Stomach (tissue), 9 donors: ENCODE results near the gene MORN2. TPM values are rescaled to one million over a fixed set of nuclear protein-coding genes. Genes with fewer than 3 reads are reported as not detected.

Source experiments
- DNase-seq, 2 donors: peaks; one replicate each; pipeline versions ENCODE4 v3.0.0 to v3.0.0-alpha.2; 2013 to 2019
- H3K27ac ChIP-seq, 5 donors: fragments of 200-600 bp in 4 of 5; sonication (generic) in 4 of 5; one replicate each; pipeline ENCODE4 v1.5.1; 2013 to 2019; ENCODE audit warnings: mild to moderate bottlenecking in 1 of 5, moderate library complexity in 1 of 5
- H3K27me3 ChIP-seq, 3 donors: fragments of 200-600 bp; sonication (generic); one replicate each; pipeline ENCODE4 v1.5.1; 2017 to 2019; ENCODE audit warnings: mixed run types in 1 of 3
- H3K36me3 ChIP-seq, 4 donors: fragments of 200-600 bp; sonication (generic); 1 replicate in 3 of 4; 2 replicates in 1 of 4; pipeline ENCODE4 v1.5.1; 2016 to 2019
- H3K4me1 ChIP-seq, 4 donors: fragments of 200-600 bp; sonication (generic); one replicate each; pipeline ENCODE4 v1.5.1; 2016 to 2019
- H3K4me3 ChIP-seq, 4 donors: fragments of 200-600 bp; sonication (generic) in 3 of 4; one replicate each; pipeline ENCODE4 v1.5.1; 2016 to 2019; ENCODE audit warnings: mild to moderate bottlenecking in 1 of 4
- H3K9me3 ChIP-seq, 4 donors: fragments of 200-600 bp; sonication (generic); one replicate each; pipeline ENCODE4 v1.5.1; 2016 to 2019
- CTCF ChIP-seq, 7 experiments: fragments of 450-650 bp in 4 of 7; fragments of 200-600 bp in 3 of 7; sonication (generic) in 3 of 7; IDR thresholded peaks; one replicate each; pipeline ENCODE4 v1.5.1; 2016 to 2019; ENCODE audit warnings: antibody characterized with exemption in 7 of 7, control low read depth in 2 of 7, mild to moderate bottlenecking in 1 of 7
- EP300 ChIP-seq: sonication (generic); formaldehyde crosslinking; IDR thresholded peaks from one replicate; pipeline ENCODE4 v1.6.1; 2017; ENCODE audit warnings: antibody characterized with exemption
- POLR2A ChIP-seq, 4 donors: fragments of 450-650 bp; IDR thresholded peaks; one replicate each; pipeline ENCODE4 v1.6.1; 2016; ENCODE audit warnings: antibody characterized with exemption in 4 of 4, control low read depth in 2 of 4, mild to moderate bottlenecking in 1 of 4, moderate library complexity in 1 of 4
- POLR2AphosphoS5 ChIP-seq, 3 donors: sonication (generic); formaldehyde crosslinking; IDR thresholded peaks; one replicate each; pipeline ENCODE4 v1.6.1; 2016; ENCODE audit warnings: antibody characterized with exemption in 3 of 3
- WGBS, 5 donors: extraction: QIAGEN DNeasy Blood & Tissue Kit in 3 of 5; methylation state at CpG; one replicate each; pipeline versions ENCODE4 v1.1.5 to v1.1.7; 2013 to 2018; 5-methylcytosine and 5-hydroxymethylcytosine counted together
- intact Hi-C: fragments of 100-400 bp; cut with DNase I; formaldehyde crosslinking; loops from one replicate; pipeline ENCODE4 v1.15.1; 2023; ENCODE audit warnings: low total_unique reads
- polyA plus RNA-seq, 3 donors: library from polyadenylated mRNA; stranded (reverse); fragments of 200-250 nt; gene quantifications; one replicate each; pipeline ENCODE4 v1.2.3, GENCODE V29; 2013
- total RNA-seq, 5 donors: library from RNA; depleted of rRNA; stranded (reverse); fragments of >200 nt; gene quantifications; one replicate each; pipeline versions ENCODE4 v1.1.0 to v1.2.3, GENCODE V29; 2014 to 2016
- donor health status: healthy with polysubstance abuse.
- donor health status: Bipolar disorder and iron deficiency.
- donor health status: healthy.

The MORN2 gene
- total and polyA plus RNA-seq, 8 donors, result 1.3 to 33.1 (median 18.6) TPM; not detected in 2

GRCh38 chr2:38830526-38831159 is 45.1 kb upstream of the MORN2 start:
- Histone ChIP-seq H3K4me3 (no peak overlapping the region), H3K27ac (peak overlapping the region in 1 of 5 donors; percentile 32), H3K36me3 (peaks cover 0 to 71% (median 58%) of the 10 kb centered on the region in 4 donors), H3K9me3 (no peaks in the 10 kb centered on the region), H3K4me1 (peaks cover 0 to 4% (median 0%) of the 10 kb centered on the region in 4 donors), H3K27me3 (no peaks in the 10 kb centered on the region)
- intact Hi-C loops, result no loop called here
- 81 to 94% (median 92%) methylated on average over 6 of the region's 6 CpGs for WGBS, 5 donors
- TF ChIP-seq POLR2AphosphoS5 (IDR thresholded peaks at IDR 0.05) (no peak), CTCF (IDR thresholded peaks at IDR 0.05) (no peak), POLR2A (IDR thresholded peaks at IDR 0.05) (no peak), EP300 (no peak)
- no peak for DNase-seq

GRCh38 chr2:38835015-38835601 is 40.7 kb upstream of the MORN2 start:
- Histone ChIP-seq H3K36me3 (peaks cover 7 to 87% (median 72%) of the 10 kb centered on the region in 4 donors), H3K4me1 (no peaks in the 10 kb centered on the region), H3K27me3 (no peaks in the 10 kb centered on the region), H3K9me3 (no peaks in the 10 kb centered on the region), H3K4me3 (no peak overlapping the region), H3K27ac (peak overlapping the region in 2 of 5 donors; percentile 17 to 22)
- intact Hi-C loops, result no loop called here
- TF ChIP-seq CTCF (IDR thresholded peaks at IDR 0.05) (peak in 2 of 7 experiments; percentile 19 to 32), POLR2A (IDR thresholded peaks at IDR 0.05) (no peak)
- DNase-seq, result peak in 1 of 2 donors; percentile 24
- 32 to 57% (median 48%) methylated on average over 1 of the region's 1 CpG for WGBS, 5 donors

GRCh38 chr2:38835990-38836389 is 39.8 kb upstream of the MORN2 start:
- Histone ChIP-seq H3K9me3 (no peaks in the 10 kb centered on the region), H3K27ac (peak overlapping the region in 2 of 5 donors; percentile 17 to 22)

GRCh38 chr2:38836791-38837190 is 39.0 kb upstream of the MORN2 start:
- TF ChIP-seq POLR2AphosphoS5 (IDR thresholded peaks at IDR 0.05) (no peak), POLR2A (IDR thresholded peaks at IDR 0.05) (no peak), CTCF (IDR thresholded peaks at IDR 0.05) (no peak), EP300 (no peak)
- Histone ChIP-seq H3K9me3 (no peaks in the 10 kb centered on the region), H3K27me3 (no peaks in the 10 kb centered on the region), H3K4me1 (no peaks in the 10 kb centered on the region), H3K36me3 (peaks cover 7 to 93% (median 73%) of the 10 kb centered on the region in 4 donors), H3K4me3 (no peak overlapping the region), H3K27ac (no peak overlapping the region)
- no peak for DNase-seq
- WGBS, 5 donors, result 96 to 98% (median 98%) methylated on average over 2 of the region's 2 CpGs
- intact Hi-C loops, result no loop called here

More at GRCh38 chr2:38835990-38836389, 39.8 kb upstream of the MORN2 start:
- H3K4me1 ChIP-seq, result no peaks in the 10 kb centered on the region
- WGBS, 5 donors, result 83 to 96% (median 88%) methylated on average over 3 of the region's 3 CpGs
- peaks cover 7 to 88% (median 70%) of the 10 kb centered on the region in 4 donors for H3K36me3 ChIP-seq
- H3K4me3 ChIP-seq, result no peak overlapping the region
- no peaks in the 10 kb centered on the region for H3K27me3 ChIP-seq
- TF ChIP-seq CTCF (IDR thresholded peaks at IDR 0.05) (no peak), POLR2A (IDR thresholded peaks at IDR 0.05) (no peak), EP300 (no peak), POLR2AphosphoS5 (IDR thresholded peaks at IDR 0.05) (no peak)
- intact Hi-C loops, result no loop called here
- DNase-seq, result peak in 1 of 2 donors; percentile 15
